Measurements from ENCODE around the gene NME2. TPM values are rescaled to one million over a fixed set of nuclear protein-coding genes. Genes with fewer than 3 reads are reported as not detected.

Gene NME2
- total and polyA plus RNA-seq, 10 of the 15 experiments (the other 5 are each of a cell fraction or from before 2014, with no cell fraction given), result 497 to 1,030 (median 786) TPM

DNA sequence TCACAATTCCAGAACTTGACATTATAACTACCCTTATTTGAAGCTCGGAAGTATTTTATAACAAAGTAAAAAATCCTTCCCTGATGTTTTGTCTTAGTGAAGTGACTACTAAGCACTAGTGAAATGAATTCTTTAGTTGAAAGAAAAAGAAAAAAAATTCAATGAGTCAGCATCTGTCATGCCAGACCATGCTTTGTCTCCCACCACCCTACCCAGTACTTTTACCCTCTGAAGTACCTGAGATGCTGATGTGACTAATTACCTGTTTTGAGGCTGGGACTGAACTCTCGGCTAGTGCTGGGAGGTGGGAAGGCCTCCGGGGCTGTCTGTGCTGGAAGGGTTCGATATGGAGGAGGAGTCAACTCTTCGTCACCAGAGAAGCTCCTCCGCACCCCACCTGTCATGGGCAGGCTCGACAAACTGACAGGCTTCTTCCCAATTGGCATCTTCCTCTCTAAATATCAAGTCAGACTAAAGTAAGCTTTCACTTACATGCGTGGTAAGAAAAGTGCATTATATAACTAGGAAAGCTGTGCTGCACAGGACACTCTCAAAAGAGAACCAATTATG, 19.6 kb downstream of the NME2 start:
- intact Hi-C loops (cut with micrococcal nuclease; ENCODE audit: unreplicated experiment) (no loop called here), in situ Hi-C loops (cut with MboI) (loop anchor here (10.0 kb wide), 1 partner anchor 349 kb away; no protein-coding TSS in a partner anchor)
- ChIA-PET CTCF (no interaction called here), RAD21 (ENCODE audit: unreplicated experiment) (no interaction called here), POLR2A (no interaction called here), SMC1A (ENCODE audit: uncharacterized antibody, unreplicated experiment) (interaction anchor here (1.3 kb wide), 1 partner anchor 52 kb away, joined by 3 read pairs; no protein-coding TSS in a partner anchor)
- no peak for ATAC-seq
- Histone ChIP-seq H3K9ac (ENCODE audit: control insufficient read depth, insufficient read depth, low read length) (no peak overlapping the region), H3K4me2 (ENCODE audit: control insufficient read depth, insufficient read depth) (no peak overlapping the region), H3K79me2 (ENCODE audit: control insufficient read depth, insufficient read depth, low read length) (no peaks in the 10 kb centered on the region), H3K4me3 (no peak overlapping the region), H4K20me1 (ENCODE audit: control insufficient read depth, insufficient read depth) (no peaks in the 10 kb centered on the region), H3K9me3 (replicated peaks; ENCODE audit: control insufficient read depth, insufficient read depth, low read length) (no peaks in the 10 kb centered on the region), H3K27me3 (replicated peaks in 1 of 2; ENCODE audit: control insufficient read depth in 2 of 2, insufficient read depth in 2 of 2, low read length in 1 of 2) (no peaks in the 10 kb centered on the region), H3K36me3 (ENCODE audit: control insufficient read depth in 2 of 2, insufficient read depth in 2 of 2, low read length in 1 of 2) (peaks cover 2 to 14% of the 10 kb centered on the region in 2 experiments), H2AFZ (ENCODE audit: control insufficient read depth, low read depth, low read length) (no peak overlapping the region), H3K4me1 (ENCODE audit: control insufficient read depth, insufficient read depth, low read length) (no peaks in the 10 kb centered on the region), H3K27ac (ENCODE audit: control insufficient read depth, insufficient read depth) (no peak overlapping the region)
- TF ChIP-seq ZSCAN29 (IDR thresholded peaks at IDR 0.05) (no peak), SP1 (IDR thresholded peaks at IDR 0.05; ENCODE audit: low read depth, low read length) (no peak), ZNF24 (IDR thresholded peaks at IDR 0.05) (no peak), ZNF217 (IDR thresholded peaks at IDR 0.05) (no peak), EGR1 (IDR thresholded peaks at IDR 0.05; ENCODE audit: borderline replicate concordance in 1 of 2, low read depth in 2 of 2, low read length in 2 of 2) (no peak), HDAC6 (IDR thresholded peaks at IDR 0.05; ENCODE audit: unreplicated experiment) (no peak), CREB1 (IDR thresholded peaks at IDR 0.05; ENCODE audit: low read depth) (no peak), STAT3 (IDR thresholded peaks at IDR 0.05; ENCODE audit: low read depth, low read length) (no peak)
- TF ChIP-seq, protein P1, sequence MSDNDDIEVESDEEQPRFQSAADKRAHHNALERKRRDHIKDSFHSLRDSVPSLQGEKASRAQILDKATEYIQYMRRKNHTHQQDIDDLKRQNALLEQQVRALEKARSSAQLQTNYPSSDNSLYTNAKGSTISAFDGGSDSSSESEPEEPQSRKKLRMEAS (IDR thresholded peaks at IDR 0.05; ENCODE audit: low read depth, low read length), result no peak
- TF ChIP-seq, protein P2, sequence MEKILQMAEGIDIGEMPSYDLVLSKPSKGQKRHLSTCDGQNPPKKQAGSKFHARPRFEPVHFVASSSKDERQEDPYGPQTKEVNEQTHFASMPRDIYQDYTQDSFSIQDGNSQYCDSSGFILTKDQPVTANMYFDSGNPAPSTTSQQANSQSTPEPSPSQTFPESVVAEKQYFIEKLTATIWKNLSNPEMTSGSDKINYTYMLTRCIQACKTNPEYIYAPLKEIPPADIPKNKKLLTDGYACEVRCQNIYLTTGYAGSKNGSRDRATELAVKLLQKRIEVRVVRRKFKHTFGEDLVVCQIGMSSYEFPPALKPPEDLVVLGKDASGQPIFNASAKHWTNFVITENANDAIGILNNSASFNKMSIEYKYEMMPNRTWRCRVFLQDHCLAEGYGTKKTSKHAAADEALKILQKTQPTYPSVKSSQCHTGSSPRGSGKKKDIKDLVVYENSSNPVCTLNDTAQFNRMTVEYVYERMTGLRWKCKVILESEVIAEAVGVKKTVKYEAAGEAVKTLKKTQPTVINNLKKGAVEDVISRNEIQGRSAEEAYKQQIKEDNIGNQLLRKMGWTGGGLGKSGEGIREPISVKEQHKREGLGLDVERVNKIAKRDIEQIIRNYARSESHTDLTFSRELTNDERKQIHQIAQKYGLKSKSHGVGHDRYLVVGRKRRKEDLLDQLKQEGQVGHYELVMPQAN (conservative IDR thresholded peaks at IDR 0.05), result no peak
- TF ChIP-seq, protein P3, sequence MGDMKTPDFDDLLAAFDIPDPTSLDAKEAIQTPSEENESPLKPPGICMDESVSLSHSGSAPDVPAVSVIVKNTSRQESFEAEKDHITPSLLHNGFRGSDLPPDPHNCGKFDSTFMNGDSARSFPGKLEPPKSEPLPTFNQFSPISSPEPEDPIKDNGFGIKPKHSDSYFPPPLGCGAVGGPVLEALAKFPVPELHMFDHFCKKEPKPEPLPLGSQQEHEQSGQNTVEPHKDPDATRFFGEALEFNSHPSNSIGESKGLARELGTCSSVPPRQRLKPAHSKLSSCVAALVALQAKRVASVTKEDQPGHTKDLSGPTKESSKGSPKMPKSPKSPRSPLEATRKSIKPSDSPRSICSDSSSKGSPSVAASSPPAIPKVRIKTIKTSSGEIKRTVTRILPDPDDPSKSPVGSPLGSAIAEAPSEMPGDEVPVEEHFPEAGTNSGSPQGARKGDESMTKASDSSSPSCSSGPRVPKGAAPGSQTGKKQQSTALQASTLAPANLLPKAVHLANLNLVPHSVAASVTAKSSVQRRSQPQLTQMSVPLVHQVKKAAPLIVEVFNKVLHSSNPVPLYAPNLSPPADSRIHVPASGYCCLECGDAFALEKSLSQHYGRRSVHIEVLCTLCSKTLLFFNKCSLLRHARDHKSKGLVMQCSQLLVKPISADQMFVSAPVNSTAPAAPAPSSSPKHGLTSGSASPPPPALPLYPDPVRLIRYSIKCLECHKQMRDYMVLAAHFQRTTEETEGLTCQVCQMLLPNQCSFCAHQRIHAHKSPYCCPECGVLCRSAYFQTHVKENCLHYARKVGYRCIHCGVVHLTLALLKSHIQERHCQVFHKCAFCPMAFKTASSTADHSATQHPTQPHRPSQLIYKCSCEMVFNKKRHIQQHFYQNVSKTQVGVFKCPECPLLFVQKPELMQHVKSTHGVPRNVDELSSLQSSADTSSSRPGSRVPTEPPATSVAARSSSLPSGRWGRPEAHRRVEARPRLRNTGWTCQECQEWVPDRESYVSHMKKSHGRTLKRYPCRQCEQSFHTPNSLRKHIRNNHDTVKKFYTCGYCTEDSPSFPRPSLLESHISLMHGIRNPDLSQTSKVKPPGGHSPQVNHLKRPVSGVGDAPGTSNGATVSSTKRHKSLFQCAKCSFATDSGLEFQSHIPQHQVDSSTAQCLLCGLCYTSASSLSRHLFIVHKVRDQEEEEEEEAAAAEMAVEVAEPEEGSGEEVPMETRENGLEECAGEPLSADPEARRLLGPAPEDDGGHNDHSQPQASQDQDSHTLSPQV (IDR thresholded peaks at IDR 0.05), result no peak
- TF ChIP-seq, protein P4, sequence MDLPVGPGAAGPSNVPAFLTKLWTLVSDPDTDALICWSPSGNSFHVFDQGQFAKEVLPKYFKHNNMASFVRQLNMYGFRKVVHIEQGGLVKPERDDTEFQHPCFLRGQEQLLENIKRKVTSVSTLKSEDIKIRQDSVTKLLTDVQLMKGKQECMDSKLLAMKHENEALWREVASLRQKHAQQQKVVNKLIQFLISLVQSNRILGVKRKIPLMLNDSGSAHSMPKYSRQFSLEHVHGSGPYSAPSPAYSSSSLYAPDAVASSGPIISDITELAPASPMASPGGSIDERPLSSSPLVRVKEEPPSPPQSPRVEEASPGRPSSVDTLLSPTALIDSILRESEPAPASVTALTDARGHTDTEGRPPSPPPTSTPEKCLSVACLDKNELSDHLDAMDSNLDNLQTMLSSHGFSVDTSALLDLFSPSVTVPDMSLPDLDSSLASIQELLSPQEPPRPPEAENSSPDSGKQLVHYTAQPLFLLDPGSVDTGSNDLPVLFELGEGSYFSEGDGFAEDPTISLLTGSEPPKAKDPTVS (IDR thresholded peaks at IDR 0.05; ENCODE audit: low read depth, low read length), result no peak
- no peak for DNase-seq (ENCODE audit: low read depth, low spot score)
- WGBS (ENCODE audit: insufficient coverage, insufficient replicate concordance, low lambda C conversion rate, missing lambda C conversion rate), result 97% methylated on average over 8 of the region's 8 CpGs
- FAIRE-seq, result no peak
- BruUV-seq (replicated peaks), result no TSS peak

Data from GM12878 (cell line).